Body of pancreas (tissue), 4 donors: ENCODE data around the gene RBM23. TPM values are rescaled to one million over a fixed set of nuclear protein-coding genes. Genes with fewer than 3 reads are reported as not detected.
A peak's percentile ranks its signal among the peaks of the same experiment; 100 is the strongest.
"Not testable (repeated sequence)": the region's sequence is repeated elsewhere in the genome, so short reads cannot be mapped to it uniquely, and the experiment has no call there.

ENCODE experiments used
- ATAC-seq: fragments of 150-250 bp; one replicate; pipeline ENCODE4 v1.9.1; 2016
- DNase-seq, 4 donors: peaks; one replicate each; pipeline ENCODE4 v3.0.0-alpha.2; 2019
- H3K27ac ChIP-seq, 4 donors: fragments of 200-600 bp; sonication (generic); 1 replicate in 3 of 4; 2 replicates in 1 of 4; pipeline versions ENCODE4 v1.5.1 to v1.6.1; 2016 to 2019; ENCODE audit warnings: mild to moderate bottlenecking in 1 of 4, mixed read lengths in 1 of 4, moderate library complexity in 1 of 4
- H3K27me3 ChIP-seq, 2 donors: fragments of 200-600 bp; sonication (generic); one replicate each; pipeline ENCODE4 v1.6.0; 2016; ENCODE audit warnings: mild to moderate bottlenecking in 1 of 2
- H3K36me3 ChIP-seq, 2 donors: fragments of 200-600 bp; sonication (generic); replicated peaks in 1 of 2; 2 replicates each; pipeline ENCODE4 v1.5.1; 2016; ENCODE audit warnings: low read depth in 2 of 2; ENCODE audit not compliant: insufficient read depth in 1 of 2
- H3K4me1 ChIP-seq: fragments of 200-600 bp; sonication (generic); one replicate; pipeline ENCODE4 v1.6.0; 2016
- H3K4me3 ChIP-seq, 2 donors: fragments of 200-600 bp; sonication (generic); 1 replicate in 1 of 2; 2 replicates in 1 of 2; pipeline ENCODE4 v1.5.1; 2016 to 2019
- H3K9me3 ChIP-seq, 3 donors: fragments of 200-600 bp; sonication (generic); 1 replicate in 2 of 3; 2 replicates in 1 of 3; pipeline ENCODE4 v1.5.1; 2016
- CTCF ChIP-seq, 7 experiments: fragments of 450-650 bp in 4 of 7; fragments of 200-600 bp in 3 of 7; sonication (generic) in 3 of 7; IDR thresholded peaks; one replicate each; pipeline ENCODE4 v1.5.1; 2016 to 2019; ENCODE audit warnings: antibody characterized with exemption in 7 of 7
- POLR2A ChIP-seq, 3 donors: fragments of 450-650 bp; IDR thresholded peaks; one replicate each; pipeline ENCODE4 v1.6.1; 2016; ENCODE audit warnings: antibody characterized with exemption in 3 of 3, mild to moderate bottlenecking in 2 of 3
- WGBS, 2 donors: methylation state at CpG; one replicate each; pipeline ENCODE4 v1.1.5; 2017; 5-methylcytosine and 5-hydroxymethylcytosine counted together
- intact Hi-C: fragments of 100-400 bp; cut with DNase I; formaldehyde crosslinking; loops from one replicate; pipeline ENCODE4 v1.15.1; 2023
- total RNA-seq, 2 donors: library from RNA; depleted of rRNA; stranded (reverse); fragments of >200 nt; gene quantifications; one replicate each; pipeline ENCODE4 v1.1.0, GENCODE V29; 2016

Gene RBM23
- total RNA-seq, 2 donors from 2014 or later = 39.4 to 219 TPM

DNA sequence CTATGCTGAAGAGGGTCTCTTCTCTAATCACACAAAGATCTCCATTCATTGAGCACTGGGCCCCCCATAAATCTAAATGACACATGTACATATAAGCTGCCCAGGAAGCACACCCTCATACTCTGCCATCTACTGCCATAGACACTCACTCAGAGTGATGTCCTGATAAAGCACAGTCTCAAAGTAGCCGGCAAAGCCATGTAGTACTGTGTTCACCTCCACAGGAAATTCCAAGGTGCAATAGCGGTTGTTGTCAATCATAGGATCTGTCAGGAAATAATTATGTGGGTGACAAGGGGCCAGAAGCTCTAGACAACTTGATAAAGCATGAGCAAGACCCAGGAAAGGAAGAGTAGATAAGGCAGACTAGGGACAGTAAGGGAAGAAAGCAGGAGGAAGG is 3.3 kb upstream of the RBM23 start:
- no peak overlapping the region for H3K4me3 ChIP-seq
- H3K36me3 ChIP-seq = peaks cover 0 to 30% of the 10 kb centered on the region in 2 donors
- no peaks in the 10 kb centered on the region for H3K9me3 ChIP-seq
- TF ChIP-seq CTCF (IDR thresholded peaks at IDR 0.05) (no peak), POLR2A (IDR thresholded peaks at IDR 0.05) (no peak)
- 76 to 92% methylated on average over 1 to 2 of the region's 2 CpGs for WGBS, 2 donors
- peaks cover 14% of the 10 kb centered on the region for H3K4me1 ChIP-seq
- H3K27me3 ChIP-seq = no peaks in the 10 kb centered on the region
- DNase-seq (no peak), ATAC-seq (no peak)
- intact Hi-C loops = no loop called here
- H3K27ac ChIP-seq = no peak overlapping the region

DNA sequence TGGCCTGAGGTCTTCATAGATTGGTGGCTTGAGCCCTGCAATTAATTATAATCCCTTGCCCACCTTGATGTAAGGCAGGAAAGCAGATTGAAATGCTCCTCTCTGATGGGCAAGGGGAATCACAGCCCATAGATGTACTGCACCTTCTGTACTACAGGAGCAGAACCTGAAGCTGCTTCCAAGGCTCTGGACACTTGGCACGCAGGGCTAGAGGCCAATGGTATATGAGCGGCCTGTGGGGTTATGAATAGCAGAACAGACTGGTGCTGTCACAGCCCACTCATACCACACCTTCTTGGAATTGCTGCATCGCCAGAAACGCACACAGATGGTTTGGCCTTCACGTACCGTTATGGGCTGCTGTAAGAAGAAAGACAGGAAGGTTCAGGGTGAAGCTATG is 1.7 kb upstream of the RBM23 start:
- H3K4me3 ChIP-seq = no peak overlapping the region
- 86% methylated on average over 6 of the region's 6 CpGs for WGBS, 2 donors
- H3K27me3 ChIP-seq = no peaks in the 10 kb centered on the region
- peaks cover 0 to 30% of the 10 kb centered on the region in 2 donors for H3K36me3 ChIP-seq
- no peaks in the 10 kb centered on the region for H3K9me3 ChIP-seq
- H3K4me1 ChIP-seq = peaks cover 21% of the 10 kb centered on the region
- DNase-seq (no peak), ATAC-seq (no peak)
- H3K27ac ChIP-seq = no peak overlapping the region
- TF ChIP-seq CTCF (IDR thresholded peaks at IDR 0.05) (no peak), POLR2A (IDR thresholded peaks at IDR 0.05) (no peak)
- intact Hi-C loops = no loop called here

DNA sequence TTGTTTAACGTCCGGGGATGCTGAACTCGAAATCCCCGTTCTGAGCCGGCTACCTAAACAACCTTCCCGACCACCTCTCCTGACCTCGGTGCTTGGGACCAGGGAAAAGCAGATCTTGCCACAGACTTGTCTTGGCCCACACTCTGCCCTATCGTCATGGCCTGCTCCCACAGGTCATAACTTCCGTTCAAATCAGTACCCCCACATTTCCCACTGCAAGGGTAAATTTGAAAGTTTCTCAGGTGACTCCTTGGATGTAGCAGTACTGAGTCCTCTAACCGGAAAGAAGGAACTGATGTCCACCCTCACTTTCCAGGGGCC is 612 bp upstream of the RBM23 start:
- Histone ChIP-seq H3K27ac (peak overlapping the region; percentile 56 to 99 (median 78)), H3K4me1 (peaks cover 21% of the 10 kb centered on the region), H3K9me3 (no peaks in the 10 kb centered on the region), H3K36me3 (peaks cover 0 to 27% of the 10 kb centered on the region in 2 donors), H3K27me3 (no peaks in the 10 kb centered on the region), H3K4me3 (no peak overlapping the region)
- TF ChIP-seq CTCF (IDR thresholded peaks at IDR 0.05) (no peak), POLR2A (IDR thresholded peaks at IDR 0.05) (no peak)
- ATAC-seq (no peak), DNase-seq (no peak)
- intact Hi-C loops = no loop called here
- 5 to 7% methylated on average over 9 to 10 of the region's 10 CpGs for WGBS, 2 donors

DNA sequence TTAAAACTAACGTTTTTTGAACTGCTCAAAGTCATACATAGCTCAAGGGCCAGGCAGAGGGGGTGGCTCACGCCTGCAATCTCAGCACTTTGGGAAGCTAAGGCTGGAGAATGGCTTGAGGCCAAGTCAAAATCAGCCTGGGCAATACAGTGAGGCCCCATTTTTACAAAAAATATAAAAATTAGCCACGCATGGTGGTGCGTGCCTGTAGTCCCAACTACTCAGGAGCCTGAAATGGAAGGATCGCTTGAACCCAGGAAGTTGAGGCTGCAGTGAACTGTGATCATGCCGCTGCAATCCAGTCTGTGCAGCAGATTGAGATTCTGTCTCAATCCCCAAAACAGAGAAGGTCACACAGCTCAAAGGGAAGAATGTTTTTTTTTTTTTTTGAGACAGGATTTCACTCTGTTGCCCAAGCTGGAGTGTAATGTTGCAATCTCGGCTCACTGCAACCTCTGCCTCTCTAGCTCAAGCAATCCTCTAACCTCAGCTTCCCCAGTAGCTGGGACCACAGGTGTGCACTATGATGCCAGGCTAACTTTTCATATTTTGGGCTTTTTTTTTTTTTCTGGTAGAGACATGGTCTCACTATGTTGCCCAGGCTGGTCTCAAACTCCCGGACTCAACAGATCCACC is 2.9 kb downstream of the RBM23 start:
- Histone ChIP-seq H3K4me1 (peaks cover 21% of the 10 kb centered on the region), H3K9me3 (no peaks in the 10 kb centered on the region), H3K36me3 (peaks cover 0 to 5% of the 10 kb centered on the region in 2 donors), H3K27ac (peak overlapping the region in 1 of 4 donors; percentile 24), H3K27me3 (no peaks in the 10 kb centered on the region), H3K4me3 (no peak overlapping the region)
- TF ChIP-seq POLR2A (IDR thresholded peaks at IDR 0.05) (no peak), CTCF (IDR thresholded peaks at IDR 0.05) (no peak)
- peak in 1 of 4 donors; percentile 48 for DNase-seq
- no peak for ATAC-seq
- WGBS, 2 donors = 73 to 79% methylated on average over 8 of the region's 8 CpGs
- intact Hi-C loops = no loop called here

- H3K27me3 ChIP-seq, ATAC-seq, H3K4me3 ChIP-seq, H3K36me3 ChIP-seq, H3K9me3 ChIP-seq, DNase-seq, H3K27ac ChIP-seq, intact Hi-C loops: not testable (repeated sequence)
- WGBS, 2 donors = 88 to 90% methylated on average over 4 of the region's 4 CpGs
- H3K4me1 ChIP-seq = peaks cover 20% of the 10 kb centered on the region
These were observed 4.1 kb downstream of the RBM23 start for GRCh38 chr14:22914836-22915235.
